Right lobe of liver (tissue), 6 donors: ENCODE results near the gene ABCF1. TPM values are rescaled to one million over a fixed set of nuclear protein-coding genes. Genes with fewer than 3 reads are reported as not detected.
"Not testable (repeated sequence)": the region's sequence is repeated elsewhere in the genome, so short reads cannot be mapped to it uniquely, and the experiment has no call there.

Source experiments
- ATAC-seq, 4 donors: fragments of 200-7000 bp; cut with Tn5 transposase; one replicate each; pipeline ENCODE4 v1.9.1; 2020; ENCODE audit warnings: mild to moderate bottlenecking in 4 of 4, moderate library complexity in 4 of 4
- DNase-seq, 3 donors: peaks; one replicate each; pipeline ENCODE4 v3.0.0-alpha.2; 2020
- H3K27ac ChIP-seq, 3 donors: fragments of 200-600 bp; one replicate each; pipeline ENCODE4 v1.8.0; 2022
- H3K27me3 ChIP-seq, 2 donors: fragments of 200-600 bp; one replicate each; pipeline ENCODE4 v1.8.0; 2022
- H3K36me3 ChIP-seq, 4 donors: fragments of 200-600 bp; sonication (generic) in 1 of 4; one replicate each; pipeline versions ENCODE4 v1.5.1 to v1.8.0; 2017 to 2022; ENCODE audit warnings: control low read depth in 1 of 4
- H3K4me1 ChIP-seq, 4 donors: fragments of 200-600 bp; sonication (generic) in 1 of 4; one replicate each; pipeline versions ENCODE4 v1.5.1 to v1.8.0; 2017 to 2022; ENCODE audit warnings: control low read depth in 1 of 4
- H3K4me3 ChIP-seq, 3 donors: fragments of 200-600 bp; one replicate each; pipeline ENCODE4 v1.8.0; 2022
- H3K9me3 ChIP-seq, 4 donors: fragments of 200-600 bp; sonication (generic) in 1 of 4; one replicate each; pipeline versions ENCODE4 v1.5.1 to v1.8.0; 2017 to 2022; ENCODE audit warnings: control low read depth in 1 of 4
- POLR2A ChIP-seq: fragments of 450-650 bp; IDR thresholded peaks from one replicate; pipeline ENCODE4 v1.6.1; 2017; ENCODE audit warnings: antibody characterized with exemption, mild to moderate bottlenecking
- WGBS: methylation state at CpG from one replicate; pipeline ENCODE4 v1.1.6; 2018; ENCODE audit warnings: low coverage, low lambda C conversion rate; ENCODE audit not compliant: insufficient coverage; ENCODE audit errors: missing lambda C conversion rate; 5-methylcytosine and 5-hydroxymethylcytosine counted together
- intact Hi-C, 2 donors: fragments of 100-400 bp; cut with DNase I; formaldehyde crosslinking; loops; one replicate each; pipeline versions ENCODE4 v1.11.2 to v1.14.1; 2022
- total RNA-seq, 6 experiments: library from RNA; depleted of rRNA in 2 of 6; stranded (reverse); fragments of >200 nt in 2 of 6; fragmentation: NEBNext Ultra II Directional in 3 of 6; extraction: Animal tissue kit (Norgen Biotek cat#: 25700) in 3 of 6; gene quantifications; one replicate each; pipeline versions ENCODE4 v1.1.0 to v1.2.4, GENCODE V29; 2016 to 2023
- TF ChIP-seq, protein P1 (sequence below), 4 donors: fragments of 200-600 bp in 3 of 4; fragments of 450-650 bp in 1 of 4; IDR thresholded peaks; one replicate each; pipeline versions ENCODE4 v1.5.1 to v1.8.0; 2016 to 2022; ENCODE audit warnings: antibody characterized with exemption in 4 of 4, mild to moderate bottlenecking in 2 of 4
- donor health status: DM: no; HTN: yes; CAD: no.
- donor health status: DM: no; HTN: no; CAD: no.
- donor health status: DM: no; HTN: no; CAD: no.
- donor health status: DM: no; HTN: yes; CAD: no.
- donor health status: DM: no; HTN: yes; CAD: no.

Gene ABCF1
- total RNA-seq, 6 experiments from 2014 or later: 23.3 to 35.2 (median 26.8) TPM

DNA sequence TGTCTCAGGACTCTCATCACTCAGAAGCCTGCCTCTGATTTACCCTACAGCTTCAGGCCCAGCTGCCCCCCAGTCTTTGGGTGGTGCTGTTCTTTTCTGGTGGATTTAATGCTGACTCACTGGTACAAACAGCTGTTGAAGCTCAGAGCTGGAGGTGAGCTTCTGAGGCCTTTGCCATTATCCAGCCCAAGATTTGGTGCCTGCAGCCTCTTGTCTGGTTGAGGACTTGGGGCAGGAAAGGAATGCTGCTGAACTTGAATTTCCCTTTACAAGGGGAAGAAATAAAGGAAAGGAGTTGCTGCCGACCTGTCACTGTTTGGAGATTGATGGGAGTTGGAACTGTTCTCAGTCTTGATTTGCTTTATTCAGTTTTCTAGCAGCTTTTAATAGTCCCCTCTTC is 19.8 kb downstream of the ABCF1 start:
- ATAC-seq (peak in 1 of 4 donors; percentile 12), DNase-seq (no peak)
- TF ChIP-seq, protein P1, sequence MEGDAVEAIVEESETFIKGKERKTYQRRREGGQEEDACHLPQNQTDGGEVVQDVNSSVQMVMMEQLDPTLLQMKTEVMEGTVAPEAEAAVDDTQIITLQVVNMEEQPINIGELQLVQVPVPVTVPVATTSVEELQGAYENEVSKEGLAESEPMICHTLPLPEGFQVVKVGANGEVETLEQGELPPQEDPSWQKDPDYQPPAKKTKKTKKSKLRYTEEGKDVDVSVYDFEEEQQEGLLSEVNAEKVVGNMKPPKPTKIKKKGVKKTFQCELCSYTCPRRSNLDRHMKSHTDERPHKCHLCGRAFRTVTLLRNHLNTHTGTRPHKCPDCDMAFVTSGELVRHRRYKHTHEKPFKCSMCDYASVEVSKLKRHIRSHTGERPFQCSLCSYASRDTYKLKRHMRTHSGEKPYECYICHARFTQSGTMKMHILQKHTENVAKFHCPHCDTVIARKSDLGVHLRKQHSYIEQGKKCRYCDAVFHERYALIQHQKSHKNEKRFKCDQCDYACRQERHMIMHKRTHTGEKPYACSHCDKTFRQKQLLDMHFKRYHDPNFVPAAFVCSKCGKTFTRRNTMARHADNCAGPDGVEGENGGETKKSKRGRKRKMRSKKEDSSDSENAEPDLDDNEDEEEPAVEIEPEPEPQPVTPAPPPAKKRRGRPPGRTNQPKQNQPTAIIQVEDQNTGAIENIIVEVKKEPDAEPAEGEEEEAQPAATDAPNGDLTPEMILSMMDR (IDR thresholded peaks at IDR 0.05): no peak
- no peak for TF ChIP-seq POLR2A
- Histone ChIP-seq H3K27ac (no peak overlapping the region), H3K9me3 (no peaks in the 10 kb centered on the region), H3K36me3 (peaks cover 6 to 53% (median 19%) of the 10 kb centered on the region in 4 donors), H3K4me3 (no peak overlapping the region), H3K4me1 (no peaks in the 10 kb centered on the region), H3K27me3 (no peaks in the 10 kb centered on the region)
- WGBS: 100% methylated on average over 1 of the region's 1 CpG
- intact Hi-C loops: loop anchor here (5.0 to 10.0 kb wide), 2 partner anchors 44 to 46 kb away; no protein-coding TSS in a partner anchor

- TF ChIP-seq, protein P1 (IDR thresholded peaks at IDR 0.05): no peak
- TF ChIP-seq POLR2A: no peak
- intact Hi-C loops: loop anchor here (5.0 to 10.0 kb wide), 2 partner anchors 45 to 47 kb away; no protein-coding TSS in a partner anchor
- DNase-seq (no peak), ATAC-seq (no peak)
- H3K36me3 ChIP-seq: peaks cover 0 to 40% (median 13%) of the 10 kb centered on the region in 4 donors
- no peaks in the 10 kb centered on the region for H3K27me3 ChIP-seq
- WGBS: 100% methylated on average over 1 of the region's 1 CpG
- H3K9me3 ChIP-seq: no peaks in the 10 kb centered on the region
- H3K4me1 ChIP-seq: no peaks in the 10 kb centered on the region
- H3K4me3 ChIP-seq: no peak overlapping the region
- H3K27ac ChIP-seq: no peak overlapping the region
Observed at GRCh38 chr6:30592287-30592686, 21.0 kb downstream of the ABCF1 start.

- not testable (repeated sequence) for H3K4me3 ChIP-seq, H3K27ac ChIP-seq, H3K9me3 ChIP-seq, H3K27me3 ChIP-seq, H3K4me1 ChIP-seq
- peak; percentile 53 to 81 (median 66) for DNase-seq
- peaks cover 0 to 24% (median 13%) of the 10 kb centered on the region in 4 donors for H3K36me3 ChIP-seq
- TF ChIP-seq, protein P1 (IDR thresholded peaks at IDR 0.05): peak; percentile 74 to 88 (median 78)
- 66% methylated on average over 9 of the region's 15 CpGs for WGBS
- peak; percentile 82 to 92 (median 87) for ATAC-seq
- intact Hi-C loops: loop anchor here in 1 of 2 donors (10.0 kb wide), 1 partner anchor 53 kb away; no protein-coding TSS in a partner anchor
Observed at GRCh38 chr6:30597315-30598144, 26.3 kb downstream of the ABCF1 start.

- no peaks in the 10 kb centered on the region for H3K27me3 ChIP-seq
- H3K4me1 ChIP-seq: no peaks in the 10 kb centered on the region
- WGBS: 54% methylated on average over 7 of the region's 12 CpGs
- H3K4me3 ChIP-seq: no peak overlapping the region
- peak in 1 of 4 donors; percentile 7 for ATAC-seq
- peaks cover 6 to 37% (median 23%) of the 10 kb centered on the region in 4 donors for H3K36me3 ChIP-seq
- DNase-seq: no peak
- intact Hi-C loops: loop anchor here in 1 of 2 donors (10.0 kb wide), 1 partner anchor 54 kb away; no protein-coding TSS in a partner anchor
- H3K9me3 ChIP-seq: no peaks in the 10 kb centered on the region
- no peak overlapping the region for H3K27ac ChIP-seq
- no peak for TF ChIP-seq POLR2A
- TF ChIP-seq, protein P1 (IDR thresholded peaks at IDR 0.05): no peak
Observed at GRCh38 chr6:30598912-30599624, 27.8 kb downstream of the ABCF1 start.
